ENCODE data around the gene DNAH10. TPM values are rescaled to one million over a fixed set of nuclear protein-coding genes. Genes with fewer than 3 reads are reported as not detected.

DNAH10 gene
- total RNA-seq, 1 experiment from 2014 or later, result 0.17 TPM

GRCh38 chr12:123741937-123742572 lies 20.0 kb upstream of the DNAH10 start:
- DNase-seq, result no peak
- Histone ChIP-seq H4K5ac (ENCODE audit: insufficient read length, low read depth, low read length) (no peak overlapping the region), H3K9me3 (ENCODE audit: control insufficient read depth, low read depth, low read length) (no peaks in the 10 kb centered on the region), H4K20me1 (ENCODE audit: control insufficient read depth, insufficient read depth, insufficient read length) (peaks cover 3% of the 10 kb centered on the region), H4K8ac (replicated peaks; ENCODE audit: insufficient read length, low read depth, low read length) (no peak overlapping the region), H3K4ac (ENCODE audit: low read depth, low read length) (no peak overlapping the region), H3T11ph (ENCODE audit: low read length) (no peak overlapping the region), H3K79me2 (ENCODE audit: insufficient read depth, low read length) (no peaks in the 10 kb centered on the region), H3K56ac (ENCODE audit: insufficient read length, low read depth, low read length) (no peak overlapping the region), H2AK5ac (ENCODE audit: insufficient read length, low read length) (no peak overlapping the region), H2BK120ac (ENCODE audit: low read depth, low read length, poor library complexity, severe bottlenecking) (no peak overlapping the region), H3K27ac (ENCODE audit: insufficient read length, low read depth, low read length) (no peak overlapping the region), H3K79me1 (ENCODE audit: insufficient read depth, low read depth, low read length, poor library complexity, severe bottlenecking) (no peaks in the 10 kb centered on the region), H3K27me3 (ENCODE audit: insufficient read depth, low read length) (no peaks in the 10 kb centered on the region), H2AFZ (ENCODE audit: low read length) (no peak overlapping the region), H2BK5ac (ENCODE audit: insufficient read length, low read length) (no peak overlapping the region), H3K4me1 (ENCODE audit: insufficient read depth, low read length) (no peaks in the 10 kb centered on the region), H3K23me2 (ENCODE audit: insufficient read length, low read depth, low read length, poor library complexity, severe bottlenecking) (no peaks in the 10 kb centered on the region), H3K23ac (ENCODE audit: insufficient read length, low read depth, low read length) (no peak overlapping the region), H2BK12ac (ENCODE audit: insufficient read length, low read depth, low read length) (no peak overlapping the region), H2BK20ac (ENCODE audit: low read depth, low read length, poor library complexity, severe bottlenecking) (no peak overlapping the region), H3K18ac (ENCODE audit: insufficient read length, low read depth, low read length) (no peak overlapping the region), H3K9ac (ENCODE audit: extremely low read depth, insufficient read length, low read length) (no peak overlapping the region), H3K14ac (ENCODE audit: insufficient read depth, low read length) (no peak overlapping the region), H4K91ac (ENCODE audit: insufficient read length, low read depth, low read length) (no peak overlapping the region), H2BK15ac (ENCODE audit: low read depth, low read length) (no peak overlapping the region), H3K4me2 (ENCODE audit: insufficient read depth, insufficient read length, low read length) (no peak overlapping the region)
- Mint-ChIP-seq H3K9me3 (no peaks in the 10 kb centered on the region), H3K27ac (peak overlapping the region in 2 of 3 experiments; percentile 20 to 22; a peak in 3 of 7 replicates), H3K4me1 (no peaks in the 10 kb centered on the region), H3K4me3 (no peak overlapping the region), H3K27me3 (ENCODE audit: low read depth) (no peaks in the 10 kb centered on the region), H3K36me3 (ENCODE audit: insufficient read depth in 1 of 3, low read depth in 3 of 3) (peaks cover 41 to 81% (median 78%) of the 10 kb centered on the region in 3 experiments)
- no peak for TF ChIP-seq CTCF (conservative IDR thresholded peaks at IDR 0.05)
- no CpG with 5 or more reads among the region's 14 CpGs for WGBS (ENCODE audit: extremely low coverage, insufficient read length, low lambda C conversion rate)

All from H9 (cell line).